Measurements from ENCODE around the gene CACNA2D3. TPM values are rescaled to one million over a fixed set of nuclear protein-coding genes. Genes with fewer than 3 reads are reported as not detected.

The CACNA2D3 gene
- total and polyA plus RNA-seq, 12 donors: 0.26 to 13.7 (median 2.8) TPM; not detected in 1

GRCh38 chr3:55042591-55042990 lies 920.2 kb downstream of the CACNA2D3 start:
- DNase-seq: no peak
- intact Hi-C loops (cut with DNase I): no loop called here
- Histone ChIP-seq H3K4me1 (replicated peaks in 1 of 2) (no peaks in the 10 kb centered on the region), H3K27ac (no peak overlapping the region), H3K36me3 (replicated peaks in 1 of 2) (no peaks in the 10 kb centered on the region), H3K4me3 (no peak overlapping the region), H3K9me3 (replicated peaks in 1 of 3) (peaks cover 0 to 3% (median 0%) of the 10 kb centered on the region in 3 donors), H3K27me3 (no peaks in the 10 kb centered on the region)
- no peak for TF ChIP-seq CTCF (IDR thresholded peaks at IDR 0.05)
- TF ChIP-seq POLR2A (IDR thresholded peaks at IDR 0.05): no peak
- WGBS, 4 donors: 66 to 80% (median 77%) methylated on average over 2 of the region's 2 CpGs

- H3K27ac ChIP-seq: no peak overlapping the region
- no peak for TF ChIP-seq CTCF (IDR thresholded peaks at IDR 0.05)
- no peak for TF ChIP-seq POLR2A (IDR thresholded peaks at IDR 0.05)
- no peak overlapping the region for H3K4me3 ChIP-seq
- 67 to 88% (median 82%) methylated on average over 1 of the region's 1 CpG for WGBS, 4 donors
- H3K4me1 ChIP-seq (replicated peaks in 1 of 2): no peaks in the 10 kb centered on the region
- H3K36me3 ChIP-seq (replicated peaks in 1 of 2): no peaks in the 10 kb centered on the region
- H3K9me3 ChIP-seq (replicated peaks in 1 of 3): peaks cover 0 to 3% (median 0%) of the 10 kb centered on the region in 3 donors
- no peak for DNase-seq
- intact Hi-C loops (cut with DNase I): no loop called here
- no peaks in the 10 kb centered on the region for H3K27me3 ChIP-seq
These were observed 922.1 kb downstream of the CACNA2D3 start for GRCh38 chr3:55044486-55044885.

- intact Hi-C loops (cut with DNase I): no loop called here
- Histone ChIP-seq H3K4me1 (replicated peaks in 1 of 2) (no peaks in the 10 kb centered on the region), H3K27ac (no peak overlapping the region), H3K9me3 (replicated peaks in 1 of 3) (peaks cover 0 to under 1% (median 0%) of the 10 kb centered on the region in 3 donors), H3K4me3 (no peak overlapping the region), H3K27me3 (no peaks in the 10 kb centered on the region), H3K36me3 (replicated peaks in 1 of 2) (no peaks in the 10 kb centered on the region)
- TF ChIP-seq CTCF (IDR thresholded peaks at IDR 0.05): no peak
- TF ChIP-seq POLR2A (IDR thresholded peaks at IDR 0.05): no peak
- no peak for DNase-seq
- WGBS, 4 donors: 69 to 81% (median 79%) methylated on average over 4 to 5 of the region's 5 CpGs
These were observed 936.8 kb downstream of the CACNA2D3 start for GRCh38 chr3:55059027-55059629.

GRCh38 chr3:55060896-55061719 lies 938.8 kb downstream of the CACNA2D3 start:
- H3K27ac ChIP-seq: no peak overlapping the region
- 79 to 93% (median 88%) methylated on average over 5 of the region's 5 CpGs for WGBS, 4 donors
- no peak overlapping the region for H3K4me3 ChIP-seq
- TF ChIP-seq CTCF (IDR thresholded peaks at IDR 0.05): no peak
- no peak for TF ChIP-seq POLR2A (IDR thresholded peaks at IDR 0.05)
- no peaks in the 10 kb centered on the region for H3K36me3 ChIP-seq (replicated peaks in 1 of 2)
- intact Hi-C loops (cut with DNase I): no loop called here
- H3K9me3 ChIP-seq (replicated peaks in 1 of 3): no peaks in the 10 kb centered on the region
- DNase-seq: no peak
- H3K27me3 ChIP-seq: no peaks in the 10 kb centered on the region
- H3K4me1 ChIP-seq (replicated peaks in 1 of 2): no peaks in the 10 kb centered on the region
